Liver (tissue), 3 donors: Measurements from ENCODE around the gene THEM5.

Experiments used
- ATF3 ChIP-seq: IDR thresholded peaks from 2 replicates; pipeline ENCODE4 v1.6.1; 2016; ENCODE audit warnings: antibody characterized with exemption
- CTCF ChIP-seq: fragments of 150-350 bp; IDR thresholded peaks from 2 replicates; pipeline ENCODE4 v1.5.1; 2017; ENCODE audit warnings: improper control_type of control experiment, low read depth, low read length; ENCODE audit not compliant: missing input control
- FOXA1 ChIP-seq: IDR thresholded peaks from 2 replicates; pipeline ENCODE4 v1.6.1; 2016; ENCODE audit warnings: antibody characterized with exemption
- HNF4A ChIP-seq, 2 donors: conservative IDR thresholded peaks; 2 replicates each; pipeline ENCODE4 v1.6.1; 2016; ENCODE audit warnings: antibody characterized with exemption in 2 of 2, mild to moderate bottlenecking in 2 of 2
- JUND ChIP-seq, 2 donors: IDR thresholded peaks; 2 replicates each; pipeline ENCODE4 v1.6.1; 2016; ENCODE audit warnings: antibody characterized with exemption in 2 of 2
- NR2F2 ChIP-seq: IDR thresholded peaks from 2 replicates; pipeline ENCODE4 v1.6.1; 2016; ENCODE audit warnings: antibody characterized with exemption
- RAD21 ChIP-seq, 2 donors: IDR thresholded peaks; 2 replicates each; pipeline ENCODE4 v1.6.1; 2016; ENCODE audit warnings: antibody characterized with exemption in 2 of 2, mild to moderate bottlenecking in 2 of 2
- REST ChIP-seq: IDR thresholded peaks from 2 replicates; pipeline ENCODE4 v1.6.1; 2016; ENCODE audit warnings: antibody characterized with exemption, mild to moderate bottlenecking
- RXRA ChIP-seq, 2 donors: IDR thresholded peaks; 2 replicates each; pipeline ENCODE4 v1.6.1; 2017 to 2018; ENCODE audit warnings: antibody characterized with exemption in 2 of 2, mild to moderate bottlenecking in 1 of 2
- SP1 ChIP-seq: IDR thresholded peaks from 2 replicates; pipeline ENCODE4 v1.6.1; 2018; ENCODE audit warnings: antibody characterized with exemption, mild to moderate bottlenecking
- TAF1 ChIP-seq: conservative IDR thresholded peaks from 2 replicates; pipeline ENCODE4 v1.6.1; 2016; ENCODE audit warnings: antibody characterized with exemption, mild to moderate bottlenecking
- YY1 ChIP-seq: IDR thresholded peaks from 2 replicates; pipeline ENCODE4 v1.6.1; 2016; ENCODE audit warnings: antibody characterized with exemption, mild to moderate bottlenecking
- donor health status: healthy.
- donor health status: healthy.

- no peak for TF ChIP-seq ATF3
- TF ChIP-seq CTCF: no peak
- no peak for TF ChIP-seq JUND (IDR thresholded peaks at IDR 0.05)
- no peak for TF ChIP-seq REST
- no peak for TF ChIP-seq YY1
- TF ChIP-seq SP1: no peak
- TF ChIP-seq RAD21 (IDR thresholded peaks at IDR 0.05): no peak
- TF ChIP-seq HNF4A (conservative IDR thresholded peaks at IDR 0.05): no peak
- no peak for TF ChIP-seq NR2F2
- TF ChIP-seq TAF1: no peak
- no peak for TF ChIP-seq FOXA1
- no peak for TF ChIP-seq RXRA (IDR thresholded peaks at IDR 0.05)
Measured at GRCh38 chr1:151849126-151849525, 4.4 kb downstream of the THEM5 start.
